GM12864 (cell line): Measurements from ENCODE around the gene RBFOX2.
"Not testable (repeated sequence)": the region's sequence is repeated elsewhere in the genome, so short reads cannot be mapped to it uniquely, and the experiment has no call there.

Experiments used
- DNase-seq: peaks from one replicate; pipeline ENCODE4 v3.0.0-alpha.2; 2011; ENCODE audit warnings: low read depth
- H3K4me3 ChIP-seq: 2 replicates; pipeline ENCODE4 v1.5.1; 2011; ENCODE audit warnings: mild to moderate bottlenecking, low read depth, low read length, control low read depth
- TF ChIP-seq, protein P1 (sequence below): IDR thresholded peaks from 2 replicates; pipeline ENCODE4 v1.5.1; 2011; ENCODE audit warnings: low read depth, mild to moderate bottlenecking, moderate library complexity, low read length, control low read depth, inconsistent platforms; ENCODE audit errors: missing control alignments

Gene RBFOX2

DNA sequence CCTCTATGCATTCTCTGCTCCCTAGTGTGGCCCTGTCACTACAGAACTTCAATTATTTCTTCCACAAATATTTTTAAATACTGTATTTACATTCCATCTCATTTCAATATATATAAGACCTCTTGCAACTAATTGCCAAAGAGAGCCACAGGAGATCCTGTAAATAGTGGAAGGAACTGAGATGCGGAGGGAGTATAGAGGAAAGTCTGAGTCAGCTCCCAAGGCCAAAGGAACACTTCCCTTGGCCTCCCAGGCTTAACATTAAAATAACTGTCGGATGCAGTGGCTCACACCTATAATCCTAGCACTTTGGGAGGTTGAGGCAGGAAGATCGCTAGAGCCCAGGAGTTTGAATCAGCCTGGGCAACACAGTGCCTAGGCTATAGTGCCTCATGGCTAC, 31.2 kb downstream of the RBFOX2 start:
- TF ChIP-seq, protein P1, sequence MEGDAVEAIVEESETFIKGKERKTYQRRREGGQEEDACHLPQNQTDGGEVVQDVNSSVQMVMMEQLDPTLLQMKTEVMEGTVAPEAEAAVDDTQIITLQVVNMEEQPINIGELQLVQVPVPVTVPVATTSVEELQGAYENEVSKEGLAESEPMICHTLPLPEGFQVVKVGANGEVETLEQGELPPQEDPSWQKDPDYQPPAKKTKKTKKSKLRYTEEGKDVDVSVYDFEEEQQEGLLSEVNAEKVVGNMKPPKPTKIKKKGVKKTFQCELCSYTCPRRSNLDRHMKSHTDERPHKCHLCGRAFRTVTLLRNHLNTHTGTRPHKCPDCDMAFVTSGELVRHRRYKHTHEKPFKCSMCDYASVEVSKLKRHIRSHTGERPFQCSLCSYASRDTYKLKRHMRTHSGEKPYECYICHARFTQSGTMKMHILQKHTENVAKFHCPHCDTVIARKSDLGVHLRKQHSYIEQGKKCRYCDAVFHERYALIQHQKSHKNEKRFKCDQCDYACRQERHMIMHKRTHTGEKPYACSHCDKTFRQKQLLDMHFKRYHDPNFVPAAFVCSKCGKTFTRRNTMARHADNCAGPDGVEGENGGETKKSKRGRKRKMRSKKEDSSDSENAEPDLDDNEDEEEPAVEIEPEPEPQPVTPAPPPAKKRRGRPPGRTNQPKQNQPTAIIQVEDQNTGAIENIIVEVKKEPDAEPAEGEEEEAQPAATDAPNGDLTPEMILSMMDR, result no peak
- DNase-seq, result no peak

DNA sequence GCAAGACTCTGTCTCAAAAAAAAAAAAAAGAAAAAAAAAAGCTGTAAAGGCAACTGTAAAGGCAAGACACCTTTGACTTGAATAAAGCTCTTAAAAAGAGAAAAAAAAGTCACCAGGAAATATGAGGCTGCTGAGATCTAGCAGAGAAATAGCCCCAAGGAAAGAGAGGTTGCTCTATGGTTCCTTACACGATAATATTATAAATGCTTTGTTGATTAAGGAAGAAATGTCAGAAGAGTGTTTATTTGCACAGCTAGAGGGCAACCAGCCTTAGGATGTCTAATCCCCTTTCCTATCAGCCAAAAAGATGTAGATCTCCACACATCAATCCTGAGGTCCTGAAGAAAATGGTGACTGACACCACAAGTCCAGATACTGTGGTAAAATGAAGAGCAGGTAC, 32.0 kb downstream of the RBFOX2 start:
- no peak overlapping the region for H3K4me3 ChIP-seq
- TF ChIP-seq, protein P1, result no peak
- DNase-seq, result no peak

More for the DNA sequence above, 31.2 kb downstream of the RBFOX2 start:
- H3K4me3 ChIP-seq, result no peak overlapping the region

DNA sequence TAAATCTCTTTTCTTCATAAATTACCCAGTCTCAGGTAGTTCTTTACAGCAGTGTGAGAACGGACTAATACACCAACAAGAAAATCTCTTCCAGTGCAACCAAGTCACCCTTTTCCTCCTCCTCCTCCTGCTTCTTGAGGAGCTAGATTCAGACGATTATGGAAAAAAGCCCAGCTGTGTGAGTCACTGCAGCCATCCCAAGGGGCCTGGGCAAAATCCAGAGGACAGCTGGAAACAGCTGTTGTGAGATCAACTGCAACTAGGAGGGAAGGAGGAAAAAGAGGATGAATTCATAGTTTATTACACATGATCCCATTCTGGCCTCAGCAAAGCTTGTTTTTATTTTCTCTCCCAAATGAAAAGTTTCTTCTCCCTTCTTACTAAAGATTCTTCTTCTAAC, 32.9 kb downstream of the RBFOX2 start:
- H3K4me3 ChIP-seq, result no peak overlapping the region
- TF ChIP-seq, protein P1, result no peak
- DNase-seq, result no peak

DNA sequence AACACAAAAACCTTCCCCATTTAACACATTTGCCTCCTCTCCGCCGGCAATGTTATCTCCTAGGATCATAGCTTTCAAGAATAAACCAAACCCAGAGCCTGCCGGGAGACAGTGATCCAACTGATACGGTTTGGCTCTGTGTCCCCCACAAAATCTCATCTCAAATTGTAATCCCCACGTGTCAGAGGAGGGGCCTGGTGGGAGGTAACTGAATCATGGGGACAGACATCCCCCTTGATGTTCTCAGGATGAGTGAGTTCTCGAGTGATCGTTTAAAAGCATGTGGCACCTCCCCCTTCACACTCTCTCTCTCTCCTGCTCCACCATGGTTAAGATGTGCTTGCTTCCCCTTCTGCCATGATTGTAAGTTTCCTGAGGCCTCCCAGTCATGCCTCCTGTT, 33.3 kb downstream of the RBFOX2 start:
- TF ChIP-seq, protein P1, result no peak
- H3K4me3 ChIP-seq, result no peak overlapping the region
- no peak for DNase-seq

DNA sequence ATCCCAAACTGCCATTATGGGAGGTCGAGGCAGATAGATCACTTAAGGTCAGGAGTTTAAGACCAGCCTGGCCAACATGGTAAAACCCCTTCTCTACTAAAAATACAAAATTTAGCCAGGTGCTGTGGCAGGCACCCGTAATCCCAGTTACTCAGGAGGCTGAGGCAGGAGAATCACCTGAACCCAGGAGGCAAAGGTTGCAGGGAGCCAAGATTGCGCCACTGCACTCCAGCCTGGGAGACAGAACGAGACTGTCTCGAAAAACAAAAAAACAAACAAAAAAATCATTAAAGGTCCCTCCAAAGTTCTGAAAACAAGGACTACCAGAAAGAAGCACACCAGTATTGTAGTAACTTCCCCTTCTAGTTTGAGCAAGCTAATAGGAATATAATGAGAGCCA, 34.9 kb downstream of the RBFOX2 start:
- not testable (repeated sequence) for H3K4me3 ChIP-seq, DNase-seq

DNA sequence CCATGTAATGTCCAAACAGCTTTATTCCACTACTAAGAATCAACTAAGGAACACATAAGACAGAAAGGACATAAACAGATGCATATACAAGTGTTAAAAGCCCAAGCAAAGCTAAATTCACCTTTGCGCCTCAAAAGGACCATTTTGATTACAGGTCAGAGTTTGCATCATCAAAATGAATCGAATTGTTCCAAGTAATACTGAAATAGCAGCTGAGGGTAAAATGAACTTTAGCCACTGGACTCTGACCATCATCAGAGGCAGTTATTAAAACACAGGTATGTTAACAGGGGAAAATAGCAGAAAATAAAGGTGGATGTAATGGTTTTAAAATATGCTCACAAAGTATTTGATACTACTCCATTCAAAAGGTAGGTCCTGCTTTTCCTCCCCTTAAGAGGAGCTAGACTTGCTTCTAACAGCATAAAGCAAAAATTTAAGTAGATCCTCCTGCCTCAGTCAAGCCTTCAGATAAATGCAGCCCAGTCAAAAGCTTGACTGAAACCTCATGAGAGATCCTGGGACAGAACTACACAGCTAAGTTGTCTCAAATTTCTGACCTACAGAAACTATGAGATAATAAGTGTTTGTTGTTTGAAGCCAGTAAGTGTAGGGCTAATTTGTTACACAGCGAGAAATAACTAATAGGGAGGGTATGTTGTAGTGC, 35.4 kb downstream of the RBFOX2 start:
- no peak for DNase-seq
- TF ChIP-seq, protein P1, result no peak
- no peak overlapping the region for H3K4me3 ChIP-seq

DNA sequence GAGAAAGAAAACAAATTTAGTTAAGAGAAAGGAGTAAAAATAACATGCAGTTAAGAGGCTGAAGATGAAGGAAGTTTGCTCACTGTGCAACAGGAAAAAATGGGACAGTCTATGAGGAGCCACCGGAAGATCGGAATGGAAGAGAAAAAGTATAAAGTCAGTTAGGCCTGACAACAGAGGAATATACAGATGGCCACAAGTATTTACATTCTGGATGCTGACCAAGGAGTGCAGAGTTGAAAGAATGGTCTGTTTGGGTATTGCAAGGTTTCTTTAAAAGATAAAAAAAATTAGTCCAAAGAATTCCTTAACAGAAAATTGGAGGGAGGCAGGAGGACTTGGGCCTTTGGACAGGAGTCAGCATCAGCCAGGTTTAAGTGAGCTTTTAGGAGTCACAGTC, 37.5 kb downstream of the RBFOX2 start:
- DNase-seq, result no peak
- TF ChIP-seq, protein P1, result no peak
- H3K4me3 ChIP-seq, result no peak overlapping the region
